ENCODE results near the gene DTD1.

Gene DTD1

GRCh38 chr20:18609741-18610140 lies 21.9 kb downstream of the DTD1 start:
- in situ Hi-C loops (cut with HindIII; ENCODE audit: low sequenced_read_pairs), result no loop called here
- TF ChIP-seq, protein P1, sequence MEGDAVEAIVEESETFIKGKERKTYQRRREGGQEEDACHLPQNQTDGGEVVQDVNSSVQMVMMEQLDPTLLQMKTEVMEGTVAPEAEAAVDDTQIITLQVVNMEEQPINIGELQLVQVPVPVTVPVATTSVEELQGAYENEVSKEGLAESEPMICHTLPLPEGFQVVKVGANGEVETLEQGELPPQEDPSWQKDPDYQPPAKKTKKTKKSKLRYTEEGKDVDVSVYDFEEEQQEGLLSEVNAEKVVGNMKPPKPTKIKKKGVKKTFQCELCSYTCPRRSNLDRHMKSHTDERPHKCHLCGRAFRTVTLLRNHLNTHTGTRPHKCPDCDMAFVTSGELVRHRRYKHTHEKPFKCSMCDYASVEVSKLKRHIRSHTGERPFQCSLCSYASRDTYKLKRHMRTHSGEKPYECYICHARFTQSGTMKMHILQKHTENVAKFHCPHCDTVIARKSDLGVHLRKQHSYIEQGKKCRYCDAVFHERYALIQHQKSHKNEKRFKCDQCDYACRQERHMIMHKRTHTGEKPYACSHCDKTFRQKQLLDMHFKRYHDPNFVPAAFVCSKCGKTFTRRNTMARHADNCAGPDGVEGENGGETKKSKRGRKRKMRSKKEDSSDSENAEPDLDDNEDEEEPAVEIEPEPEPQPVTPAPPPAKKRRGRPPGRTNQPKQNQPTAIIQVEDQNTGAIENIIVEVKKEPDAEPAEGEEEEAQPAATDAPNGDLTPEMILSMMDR (IDR thresholded peaks at IDR 0.05; ENCODE audit: low read depth, low read length), result no peak
- H3K4me3 ChIP-seq (ENCODE audit: low read depth, low read length), result no peak overlapping the region
- no peak for DNase-seq (ENCODE audit: low read depth, low spot score)

DNA sequence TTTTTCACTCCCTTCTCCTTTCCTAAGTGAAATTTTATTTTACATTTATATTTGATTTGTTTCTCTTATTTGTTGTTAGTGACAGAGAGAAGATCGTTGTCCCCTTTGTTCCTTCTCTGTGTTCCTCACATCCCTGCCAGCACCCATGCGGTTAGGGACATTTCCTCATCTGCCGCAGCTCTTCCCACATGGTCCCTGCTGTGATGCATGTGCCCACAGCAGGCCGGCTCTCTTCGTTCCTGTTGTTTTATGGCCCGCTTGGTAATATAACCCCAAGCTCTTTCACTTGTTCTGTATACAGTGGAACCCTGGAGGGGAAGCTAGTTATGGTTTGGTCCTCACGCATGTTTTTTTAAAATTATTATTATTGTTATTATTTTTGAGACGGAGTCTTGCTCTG lies 23.6 kb downstream of the DTD1 start:
- TF ChIP-seq, protein P1 (IDR thresholded peaks at IDR 0.05; ENCODE audit: low read depth, low read length), result no peak
- peak; percentile 12 for DNase-seq (ENCODE audit: low read depth, low spot score)
- in situ Hi-C loops (cut with HindIII; ENCODE audit: low sequenced_read_pairs), result no loop called here
- H3K4me3 ChIP-seq (ENCODE audit: low read depth, low read length), result no peak overlapping the region

GRCh38 chr20:18613553-18613952 lies 25.7 kb downstream of the DTD1 start:
- in situ Hi-C loops (cut with HindIII; ENCODE audit: low sequenced_read_pairs), result no loop called here
- DNase-seq (ENCODE audit: low read depth, low spot score), result peak; percentile 28
- TF ChIP-seq, protein P1 (IDR thresholded peaks at IDR 0.05; ENCODE audit: low read depth, low read length), result no peak
- no peak overlapping the region for H3K4me3 ChIP-seq (ENCODE audit: low read depth, low read length)

DNA sequence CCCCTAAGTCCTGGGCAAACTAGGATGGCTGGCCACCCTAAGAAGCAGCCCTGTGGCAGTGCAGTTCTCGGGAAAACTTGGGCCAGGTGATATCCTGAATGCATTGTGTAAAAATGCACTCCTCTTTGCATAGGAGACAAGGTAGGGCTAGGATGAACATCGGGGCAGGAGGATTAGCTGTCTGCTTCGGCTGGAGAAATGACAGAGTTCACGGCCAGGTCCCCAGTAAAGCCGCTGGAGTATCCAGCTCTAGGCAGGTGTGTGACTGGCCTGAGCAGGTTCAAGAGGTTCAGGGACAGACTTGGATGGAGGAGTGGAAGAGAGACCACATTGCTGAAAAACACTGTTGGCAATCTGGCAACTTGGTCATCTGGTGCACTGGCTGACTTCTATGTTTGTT lies 26.4 kb downstream of the DTD1 start:
- H3K4me3 ChIP-seq (ENCODE audit: low read depth, low read length), result no peak overlapping the region
- TF ChIP-seq, protein P1 (IDR thresholded peaks at IDR 0.05; ENCODE audit: low read depth, low read length), result no peak
- in situ Hi-C loops (cut with HindIII; ENCODE audit: low sequenced_read_pairs), result no loop called here
- DNase-seq (ENCODE audit: low read depth, low spot score), result no peak

DNA sequence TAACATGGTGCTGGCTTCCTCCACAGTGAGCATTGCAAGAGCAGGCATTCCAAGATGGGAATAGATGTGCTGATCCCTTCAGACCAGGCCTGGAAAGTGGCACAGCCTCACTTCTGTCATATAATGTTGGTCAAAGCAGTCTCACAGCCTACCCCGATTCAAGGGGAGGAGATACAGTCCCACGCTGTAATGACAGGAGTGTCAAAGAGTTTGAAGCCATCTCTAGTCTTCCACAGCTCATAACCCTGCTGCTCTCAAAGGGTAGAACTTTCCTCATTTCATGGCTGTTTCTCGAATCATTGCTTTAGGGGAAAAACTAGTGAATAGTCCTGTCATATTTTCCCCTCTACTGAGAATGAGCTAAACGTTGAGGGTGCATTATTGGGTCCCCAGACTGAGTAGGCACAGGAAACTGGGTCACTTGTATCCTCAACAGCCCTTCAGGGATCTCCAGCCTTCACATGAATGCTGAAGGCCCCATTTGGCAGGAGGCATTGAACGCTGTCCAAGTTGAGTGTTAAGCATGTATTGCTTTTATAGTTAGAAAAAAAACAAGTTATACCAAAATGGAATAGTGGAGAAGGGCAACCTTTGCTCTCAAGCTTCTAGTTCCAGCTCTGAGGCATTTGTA lies 27.3 kb downstream of the DTD1 start:
- TF ChIP-seq, protein P1 (IDR thresholded peaks at IDR 0.05; ENCODE audit: low read depth, low read length), result no peak
- in situ Hi-C loops (cut with HindIII; ENCODE audit: low sequenced_read_pairs), result no loop called here
- no peak for DNase-seq (ENCODE audit: low read depth, low spot score)
- H3K4me3 ChIP-seq (ENCODE audit: low read depth, low read length), result no peak overlapping the region

- H3K4me3 ChIP-seq (ENCODE audit: low read depth, low read length), result no peak overlapping the region
- TF ChIP-seq, protein P1 (IDR thresholded peaks at IDR 0.05; ENCODE audit: low read depth, low read length), result no peak
- in situ Hi-C loops (cut with HindIII; ENCODE audit: low sequenced_read_pairs), result no loop called here
- no peak for DNase-seq (ENCODE audit: low read depth, low spot score)
Observed at GRCh38 chr20:18621004-18621403, 33.1 kb downstream of the DTD1 start.
